Caco-2 (cell line): ENCODE results near the gene RTN3. TPM values are rescaled to one million over a fixed set of nuclear protein-coding genes. Genes with fewer than 3 reads are reported as not detected.

Experiments used
- BruUV-seq: library from RNA; stranded (reverse); fragments of 400-500 nt; replicated peaks from 2 replicates; lab custom pipeline; 2021; lab: Mats Ljungman, UMichigan
- CTCF ChIA-PET: fragments of 300-600 bp; sonication (Branson Sonifier 250); formaldehyde crosslinking; loops from one replicate; lab custom pipeline; 2022; ENCODE audit warnings: antibody characterized with exemption; lab: Charles Lee
- POLR2A ChIA-PET: fragments of 300-600 bp; sonication (Branson Sonifier 250); formaldehyde crosslinking; loops from one replicate; lab custom pipeline; 2022; ENCODE audit warnings: antibody characterized with exemption; lab: Charles Lee
- DNase-seq, 2 experiments: peaks; one replicate each; pipeline versions ENCODE4 v3.0.0 to v3.0.0-alpha.2; 2020 to 2022
- H3K27me3 ChIP-seq: replicated peaks from 2 replicates; pipeline ENCODE4 v1.6.0; 2011; ENCODE audit warnings: low read length; ENCODE audit not compliant: control insufficient read depth, insufficient read depth
- H3K36me3 ChIP-seq: 2 replicates; pipeline ENCODE4 v1.5.1; 2011; ENCODE audit warnings: low read length; ENCODE audit not compliant: control insufficient read depth, insufficient read depth
- H3K4me1 ChIP-seq: fragments of 250-450 bp; sonication (Bioruptor Pico); 2 replicates; pipeline ENCODE4 v1.5.1; 2020; ENCODE audit warnings: mild to moderate bottlenecking
- H3K4me3 ChIP-seq: 2 replicates; pipeline ENCODE4 v1.5.1; 2011; ENCODE audit warnings: low read depth, mild to moderate bottlenecking, control low read depth, low read length
- H3K9me3 ChIP-seq: fragments of 250-450 bp; sonication (Bioruptor Pico); 2 replicates; pipeline ENCODE4 v1.5.1; 2020; ENCODE audit warnings: mild to moderate bottlenecking, moderate library complexity
- H3K27ac Mint-ChIP-seq: one replicate; pipeline ENCODE4 v1.8.0; 2022; ENCODE audit warnings: mixed read lengths; ENCODE audit not compliant: unreplicated experiment
- H3K27me3 Mint-ChIP-seq: one replicate; pipeline ENCODE4 v1.8.0; 2022; ENCODE audit warnings: mixed read lengths; ENCODE audit not compliant: insufficient read depth, unreplicated experiment
- H3K36me3 Mint-ChIP-seq: one replicate; pipeline ENCODE4 v1.8.0; 2022; ENCODE audit warnings: mild to moderate bottlenecking, mixed read lengths; ENCODE audit not compliant: insufficient read depth, unreplicated experiment
- H3K4me1 Mint-ChIP-seq: one replicate; pipeline ENCODE4 v1.8.0; 2022; ENCODE audit warnings: low read depth, mixed read lengths; ENCODE audit not compliant: unreplicated experiment
- H3K4me3 Mint-ChIP-seq: one replicate; pipeline ENCODE4 v1.8.0; 2022; ENCODE audit warnings: mild to moderate bottlenecking, moderate library complexity, mixed read lengths; ENCODE audit not compliant: unreplicated experiment
- H3K9me3 Mint-ChIP-seq: one replicate; pipeline ENCODE4 v1.8.0; 2022; ENCODE audit warnings: mixed read lengths; ENCODE audit not compliant: unreplicated experiment
- intact Hi-C: fragments of 100-400 bp; cut with micrococcal nuclease; formaldehyde crosslinking; loops from one replicate; pipeline ENCODE4 v1.10.0; 2022; ENCODE audit not compliant: unreplicated experiment
- total RNA-seq: library from RNA; stranded (reverse); gene quantifications from 2 replicates; pipeline ENCODE4 v1.2.3, GENCODE V29; 2022
- TF ChIP-seq, protein P1 (sequence below), 2 experiments: fragments of 200-600 bp in 1 of 2; IDR thresholded peaks; 1 replicate in 1 of 2; 2 replicates in 1 of 2; pipeline versions ENCODE4 v1.5.1 to v1.8.0; 2011 to 2022; ENCODE audit warnings: antibody characterized with exemption in 1 of 2, control low read depth in 1 of 2, inconsistent platforms in 1 of 2, low read depth in 1 of 2, low read length in 1 of 2, mild to moderate bottlenecking in 1 of 2, moderate library complexity in 1 of 2; ENCODE audit not compliant: insufficient read depth in 1 of 2, severe bottlenecking in 1 of 2, unreplicated experiment in 1 of 2

RTN3 gene
- total RNA-seq, 1 experiment from 2014 or later: 179 TPM

DNA sequence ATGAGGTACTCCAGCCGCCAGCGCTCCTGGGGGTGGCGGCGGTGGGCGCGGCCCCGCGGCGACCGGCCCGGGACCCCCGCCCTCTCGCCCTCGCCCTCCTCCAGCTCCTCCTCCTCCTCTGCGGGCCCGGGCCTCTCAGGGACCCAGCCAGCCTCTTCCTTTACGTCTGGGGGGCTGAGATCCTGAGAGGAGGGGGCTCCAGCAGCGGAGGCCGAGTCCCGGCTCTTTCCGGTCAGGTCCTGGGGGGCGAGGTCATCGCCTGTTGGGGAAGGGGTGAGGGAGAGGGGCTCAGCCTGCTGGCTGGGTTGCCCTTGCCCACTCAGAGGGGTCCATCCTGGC is 83.0 kb downstream of the RTN3 start:
- Histone ChIP-seq H3K4me1 (peaks cover 32% of the 10 kb centered on the region), H3K27me3 (no peaks in the 10 kb centered on the region), H3K9me3 (no peaks in the 10 kb centered on the region), H3K4me3 (no peak overlapping the region), H3K36me3 (peaks cover 5% of the 10 kb centered on the region)
- H3K4me3 Mint-ChIP-seq: no peak overlapping the region
- BruUV-seq: no TSS peak
- DNase-seq: no peak
- H3K27ac Mint-ChIP-seq: peak overlapping the region; percentile 80
- no peaks in the 10 kb centered on the region for H3K27me3 Mint-ChIP-seq
- no peaks in the 10 kb centered on the region for H3K9me3 Mint-ChIP-seq
- intact Hi-C loops: no loop called here
- H3K36me3 Mint-ChIP-seq: peaks cover 63% of the 10 kb centered on the region
- POLR2A ChIA-PET: no interaction called here
- TF ChIP-seq, protein P1, sequence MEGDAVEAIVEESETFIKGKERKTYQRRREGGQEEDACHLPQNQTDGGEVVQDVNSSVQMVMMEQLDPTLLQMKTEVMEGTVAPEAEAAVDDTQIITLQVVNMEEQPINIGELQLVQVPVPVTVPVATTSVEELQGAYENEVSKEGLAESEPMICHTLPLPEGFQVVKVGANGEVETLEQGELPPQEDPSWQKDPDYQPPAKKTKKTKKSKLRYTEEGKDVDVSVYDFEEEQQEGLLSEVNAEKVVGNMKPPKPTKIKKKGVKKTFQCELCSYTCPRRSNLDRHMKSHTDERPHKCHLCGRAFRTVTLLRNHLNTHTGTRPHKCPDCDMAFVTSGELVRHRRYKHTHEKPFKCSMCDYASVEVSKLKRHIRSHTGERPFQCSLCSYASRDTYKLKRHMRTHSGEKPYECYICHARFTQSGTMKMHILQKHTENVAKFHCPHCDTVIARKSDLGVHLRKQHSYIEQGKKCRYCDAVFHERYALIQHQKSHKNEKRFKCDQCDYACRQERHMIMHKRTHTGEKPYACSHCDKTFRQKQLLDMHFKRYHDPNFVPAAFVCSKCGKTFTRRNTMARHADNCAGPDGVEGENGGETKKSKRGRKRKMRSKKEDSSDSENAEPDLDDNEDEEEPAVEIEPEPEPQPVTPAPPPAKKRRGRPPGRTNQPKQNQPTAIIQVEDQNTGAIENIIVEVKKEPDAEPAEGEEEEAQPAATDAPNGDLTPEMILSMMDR (IDR thresholded peaks at IDR 0.05; ENCODE audit: insufficient read depth in 1 of 2, low read depth in 1 of 2, low read length in 1 of 2, severe bottlenecking in 1 of 2, unreplicated experiment in 1 of 2): no peak
- CTCF ChIA-PET: no interaction called here
- peaks cover 26% of the 10 kb centered on the region for H3K4me1 Mint-ChIP-seq

GRCh38 chr11:63764679-63765647 is 83.7 kb downstream of the RTN3 start:
- peak; percentile 82 to 87 for DNase-seq

DNA sequence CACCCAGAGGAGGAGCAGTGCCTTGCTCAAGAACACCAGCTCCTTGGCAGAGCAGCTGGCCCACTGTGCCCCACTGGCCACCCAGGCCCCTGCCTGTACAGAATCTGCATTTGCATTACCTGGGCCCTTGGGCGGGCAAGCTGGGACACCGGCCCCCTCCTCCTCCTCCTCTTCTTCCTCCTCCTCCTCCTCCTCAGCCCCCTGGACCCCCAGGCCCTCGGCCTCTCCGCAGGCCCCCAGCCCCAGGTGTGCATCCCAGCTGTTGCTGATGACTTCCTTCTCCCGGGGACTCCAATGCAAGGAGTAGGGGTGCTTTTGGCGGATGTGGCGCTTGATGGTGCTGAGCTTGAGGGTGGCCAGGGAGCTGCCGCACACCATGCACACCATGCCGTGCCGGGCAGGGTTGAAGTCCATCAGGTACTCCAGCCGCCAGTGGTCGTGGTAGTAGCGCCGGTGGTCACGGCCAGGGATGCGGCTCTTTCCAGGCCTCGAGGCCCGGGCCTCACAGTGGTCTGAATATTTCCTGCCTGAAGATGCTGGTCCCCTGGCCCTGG is 84.5 kb downstream of the RTN3 start:
- Histone ChIP-seq H3K4me1 (peaks cover 37% of the 10 kb centered on the region), H3K27me3 (no peaks in the 10 kb centered on the region), H3K36me3 (peaks cover 5% of the 10 kb centered on the region), H3K4me3 (0 out of 2 replicates have a peak overlapping the region, but pooled peaks have one; percentile 3), H3K9me3 (no peaks in the 10 kb centered on the region)
- H3K27ac Mint-ChIP-seq: peak overlapping the region; percentile 80
- H3K9me3 Mint-ChIP-seq: no peaks in the 10 kb centered on the region
- CTCF ChIA-PET: interaction anchor here (2.3 kb wide), 1 partner anchor 180 kb away, joined by 9 read pairs; no protein-coding TSS in a partner anchor
- peaks cover 51% of the 10 kb centered on the region for H3K36me3 Mint-ChIP-seq
- peaks cover 33% of the 10 kb centered on the region for H3K4me1 Mint-ChIP-seq
- H3K4me3 Mint-ChIP-seq: peak overlapping the region; percentile 99
- H3K27me3 Mint-ChIP-seq: no peaks in the 10 kb centered on the region
- POLR2A ChIA-PET: no interaction called here
- BruUV-seq: no TSS peak
- intact Hi-C loops: loop anchor here (5.0 kb wide), 2 partner anchors 67 to 122 kb away; no protein-coding TSS in a partner anchor
- TF ChIP-seq, protein P1 (IDR thresholded peaks at IDR 0.05; ENCODE audit: insufficient read depth in 1 of 2, low read depth in 1 of 2, low read length in 1 of 2, severe bottlenecking in 1 of 2, unreplicated experiment in 1 of 2): no peak
- DNase-seq: no peak

More at GRCh38 chr11:63764679-63765647, 83.7 kb downstream of the RTN3 start:
- H3K4me1 ChIP-seq: peaks cover 35% of the 10 kb centered on the region
- Mint-ChIP-seq H3K4me3 (peak overlapping the region; percentile 69), H3K9me3 (no peaks in the 10 kb centered on the region), H3K36me3 (peaks cover 59% of the 10 kb centered on the region), H3K4me1 (peaks cover 27% of the 10 kb centered on the region), H3K27me3 (no peaks in the 10 kb centered on the region), H3K27ac (peak overlapping the region; percentile 80)
- ChIA-PET POLR2A (no interaction called here), CTCF (no interaction called here)
- BruUV-seq: no TSS peak
- no peaks in the 10 kb centered on the region for H3K27me3 ChIP-seq
- peaks cover 5% of the 10 kb centered on the region for H3K36me3 ChIP-seq
- intact Hi-C loops: loop anchor here (5.0 kb wide), 2 partner anchors 67 to 122 kb away; no protein-coding TSS in a partner anchor
- TF ChIP-seq, protein P1 (IDR thresholded peaks at IDR 0.05; ENCODE audit: insufficient read depth in 1 of 2, low read depth in 1 of 2, low read length in 1 of 2, severe bottlenecking in 1 of 2, unreplicated experiment in 1 of 2): no peak
- H3K9me3 ChIP-seq: no peaks in the 10 kb centered on the region
- H3K4me3 ChIP-seq: no peak overlapping the region
